ENCODE measurements around the gene METTL15.
"Not testable (repeated sequence)": the region's sequence is repeated elsewhere in the genome, so short reads cannot be mapped to it uniquely, and the experiment has no call there.

The METTL15 gene

GRCh38 chr11:28107750-28108618 lies at the start of gene METTL15, which contains the start of gene KIF18A:
Gene METTL15, plus strand, starts transcription at chr11:28108388. Its CDS starts 4,947 bp downstream, at chr11:28113335.
Gene KIF18A, minus strand, starts transcription at chr11:28108156. Its CDS starts 10,209 bp downstream, at chr11:28097947.
- DNase-seq (ENCODE audit: low spot score) = peak; percentile 99

GRCh38 chr11:28071305-28071704 lies 36.9 kb upstream of the METTL15 start:
- no peak for DNase-seq (ENCODE audit: low spot score)

GRCh38 chr11:28072321-28072720 lies 35.9 kb upstream of the METTL15 start:
- no peak for DNase-seq (ENCODE audit: low spot score)

GRCh38 chr11:28077521-28077920 lies 30.7 kb upstream of the METTL15 start:
- no peak for DNase-seq (ENCODE audit: low spot score)

- no peak for DNase-seq (ENCODE audit: low spot score)
These were observed 25.1 kb upstream of the METTL15 start for GRCh38 chr11:28083118-28083517.

- DNase-seq (ENCODE audit: low spot score) = peak; percentile 48
These were observed 21.6 kb upstream of the METTL15 start for GRCh38 chr11:28086569-28086968.

- not testable (repeated sequence) for DNase-seq (ENCODE audit: low spot score)
These were observed 21.0 kb upstream of the METTL15 start for GRCh38 chr11:28087192-28087591.

- DNase-seq (ENCODE audit: low spot score) = not testable (repeated sequence)
These were observed 20.5 kb upstream of the METTL15 start for GRCh38 chr11:28087693-28088092.

GRCh38 chr11:28089378-28089777 lies 18.8 kb upstream of the METTL15 start:
- no peak for DNase-seq (ENCODE audit: low spot score)

GRCh38 chr11:28090052-28090749 lies 18.0 kb upstream of the METTL15 start:
- no peak for DNase-seq (ENCODE audit: low spot score)

GRCh38 chr11:28092786-28093185 lies 15.4 kb upstream of the METTL15 start:
- DNase-seq (ENCODE audit: low spot score) = no peak

GRCh38 chr11:28098257-28098656 lies 9.9 kb upstream of the METTL15 start:
- no peak for DNase-seq (ENCODE audit: low spot score)

GRCh38 chr11:28099715-28100114 lies 8.5 kb upstream of the METTL15 start:
- DNase-seq (ENCODE audit: low spot score) = no peak

- no peak for DNase-seq (ENCODE audit: low spot score)
These were observed 7.5 kb upstream of the METTL15 start for GRCh38 chr11:28100665-28101064.

- DNase-seq (ENCODE audit: low spot score) = not testable (repeated sequence)
These were observed 5.9 kb upstream of the METTL15 start for GRCh38 chr11:28102300-28102699.

- no peak for DNase-seq (ENCODE audit: low spot score)
These were observed 3.8 kb upstream of the METTL15 start for GRCh38 chr11:28104425-28104824.

GRCh38 chr11:28104984-28105383 lies 3.2 kb upstream of the METTL15 start:
- no peak for DNase-seq (ENCODE audit: low spot score)

- DNase-seq (ENCODE audit: low spot score) = no peak
These were observed 2.3 kb upstream of the METTL15 start for GRCh38 chr11:28105869-28106268.

- DNase-seq (ENCODE audit: low spot score) = no peak
These were observed 1.7 kb upstream of the METTL15 start for GRCh38 chr11:28106353-28107043.

- peak; percentile 62 for DNase-seq (ENCODE audit: low spot score)
These were observed 918 bp upstream of the METTL15 start for GRCh38 chr11:28107191-28107749.

GRCh38 chr11:28108958-28109357 lies 770 bp downstream of the METTL15 start:
- peak; percentile 48 for DNase-seq (ENCODE audit: low spot score)
